PC-9 (cell line): ENCODE results near the gene KIDINS220.

Experiments
- CTCF ChIP-seq: fragments of 200-600 bp; sonication (generic); conservative IDR thresholded peaks from 2 replicates; pipeline ENCODE4 v1.6.1; 2017; ENCODE audit warnings: mixed run types, antibody characterized with exemption, mild to moderate bottlenecking, moderate library complexity
- EZH2 ChIP-seq: fragments of 200-600 bp; sonication (generic); IDR thresholded peaks from 2 replicates; pipeline ENCODE4 v1.8.0; 2017; ENCODE audit warnings: antibody characterized with exemption, low read depth

GRCh38 chr2:8861797-8862196, 24.4 kb upstream of the KIDINS220 start:
- TF ChIP-seq CTCF, result no peak
- no peak for TF ChIP-seq EZH2
